Activated CD4-positive, alpha-beta T cell treated with anti-CD3 and anti-CD28 coated beads, Interleukin-2, amount 10 ng/mL, durations not matched to agents 7 days and 5 days (primary cell): ENCODE data around the gene XRN1. TPM values are rescaled to one million over a fixed set of nuclear protein-coding genes. Genes with fewer than 3 reads are reported as not detected.

Experiments
- CTCF ChIA-PET: fragments of 350-600 bp; sonication (Branson Sonifier 250); formaldehyde crosslinking; loops from one replicate; lab custom pipeline; 2021; ENCODE audit warnings: antibody characterized with exemption; lab: Charles Lee
- POLR2A ChIA-PET: fragments of 350-600 bp; sonication (Branson Sonifier 250); formaldehyde crosslinking; loops from one replicate; lab custom pipeline; 2021; ENCODE audit warnings: antibody characterized with exemption; lab: Charles Lee
- DNase-seq: peaks from one replicate; pipeline ENCODE4 v3.0.0-alpha.2; 2020
- H3K27ac Mint-ChIP-seq: one replicate; pipeline ENCODE4 v1.8.0; 2021; ENCODE audit warnings: mild to moderate bottlenecking, moderate library complexity, mixed read lengths
- H3K27me3 Mint-ChIP-seq: one replicate; pipeline ENCODE4 v1.8.0; 2021; ENCODE audit warnings: mixed read lengths
- H3K36me3 Mint-ChIP-seq: one replicate; pipeline ENCODE4 v1.8.0; 2021; ENCODE audit warnings: low read depth, mixed read lengths
- H3K4me1 Mint-ChIP-seq: one replicate; pipeline ENCODE4 v1.8.0; 2021; ENCODE audit warnings: mixed read lengths
- H3K4me3 Mint-ChIP-seq: one replicate; pipeline ENCODE4 v1.8.0; 2021; ENCODE audit warnings: mild to moderate bottlenecking, moderate library complexity, mixed read lengths
- H3K9me3 Mint-ChIP-seq: one replicate; pipeline ENCODE4 v1.8.0; 2021; ENCODE audit warnings: mixed read lengths
- total RNA-seq, 2 experiments: library from RNA; stranded (reverse); gene quantifications; one replicate each; pipeline ENCODE4 v1.2.3, GENCODE V29; 2021

XRN1 gene, protein sequence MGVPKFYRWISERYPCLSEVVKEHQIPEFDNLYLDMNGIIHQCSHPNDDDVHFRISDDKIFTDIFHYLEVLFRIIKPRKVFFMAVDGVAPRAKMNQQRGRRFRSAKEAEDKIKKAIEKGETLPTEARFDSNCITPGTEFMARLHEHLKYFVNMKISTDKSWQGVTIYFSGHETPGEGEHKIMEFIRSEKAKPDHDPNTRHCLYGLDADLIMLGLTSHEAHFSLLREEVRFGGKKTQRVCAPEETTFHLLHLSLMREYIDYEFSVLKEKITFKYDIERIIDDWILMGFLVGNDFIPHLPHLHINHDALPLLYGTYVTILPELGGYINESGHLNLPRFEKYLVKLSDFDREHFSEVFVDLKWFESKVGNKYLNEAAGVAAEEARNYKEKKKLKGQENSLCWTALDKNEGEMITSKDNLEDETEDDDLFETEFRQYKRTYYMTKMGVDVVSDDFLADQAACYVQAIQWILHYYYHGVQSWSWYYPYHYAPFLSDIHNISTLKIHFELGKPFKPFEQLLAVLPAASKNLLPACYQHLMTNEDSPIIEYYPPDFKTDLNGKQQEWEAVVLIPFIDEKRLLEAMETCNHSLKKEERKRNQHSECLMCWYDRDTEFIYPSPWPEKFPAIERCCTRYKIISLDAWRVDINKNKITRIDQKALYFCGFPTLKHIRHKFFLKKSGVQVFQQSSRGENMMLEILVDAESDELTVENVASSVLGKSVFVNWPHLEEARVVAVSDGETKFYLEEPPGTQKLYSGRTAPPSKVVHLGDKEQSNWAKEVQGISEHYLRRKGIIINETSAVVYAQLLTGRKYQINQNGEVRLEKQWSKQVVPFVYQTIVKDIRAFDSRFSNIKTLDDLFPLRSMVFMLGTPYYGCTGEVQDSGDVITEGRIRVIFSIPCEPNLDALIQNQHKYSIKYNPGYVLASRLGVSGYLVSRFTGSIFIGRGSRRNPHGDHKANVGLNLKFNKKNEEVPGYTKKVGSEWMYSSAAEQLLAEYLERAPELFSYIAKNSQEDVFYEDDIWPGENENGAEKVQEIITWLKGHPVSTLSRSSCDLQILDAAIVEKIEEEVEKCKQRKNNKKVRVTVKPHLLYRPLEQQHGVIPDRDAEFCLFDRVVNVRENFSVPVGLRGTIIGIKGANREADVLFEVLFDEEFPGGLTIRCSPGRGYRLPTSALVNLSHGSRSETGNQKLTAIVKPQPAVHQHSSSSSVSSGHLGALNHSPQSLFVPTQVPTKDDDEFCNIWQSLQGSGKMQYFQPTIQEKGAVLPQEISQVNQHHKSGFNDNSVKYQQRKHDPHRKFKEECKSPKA (N-terminal part only)
- 100 to 1,000 TPM in 1 of 2 experiments, 10 to 100 TPM in 1; 77.8 to 109 TPM for total RNA-seq

DNA sequence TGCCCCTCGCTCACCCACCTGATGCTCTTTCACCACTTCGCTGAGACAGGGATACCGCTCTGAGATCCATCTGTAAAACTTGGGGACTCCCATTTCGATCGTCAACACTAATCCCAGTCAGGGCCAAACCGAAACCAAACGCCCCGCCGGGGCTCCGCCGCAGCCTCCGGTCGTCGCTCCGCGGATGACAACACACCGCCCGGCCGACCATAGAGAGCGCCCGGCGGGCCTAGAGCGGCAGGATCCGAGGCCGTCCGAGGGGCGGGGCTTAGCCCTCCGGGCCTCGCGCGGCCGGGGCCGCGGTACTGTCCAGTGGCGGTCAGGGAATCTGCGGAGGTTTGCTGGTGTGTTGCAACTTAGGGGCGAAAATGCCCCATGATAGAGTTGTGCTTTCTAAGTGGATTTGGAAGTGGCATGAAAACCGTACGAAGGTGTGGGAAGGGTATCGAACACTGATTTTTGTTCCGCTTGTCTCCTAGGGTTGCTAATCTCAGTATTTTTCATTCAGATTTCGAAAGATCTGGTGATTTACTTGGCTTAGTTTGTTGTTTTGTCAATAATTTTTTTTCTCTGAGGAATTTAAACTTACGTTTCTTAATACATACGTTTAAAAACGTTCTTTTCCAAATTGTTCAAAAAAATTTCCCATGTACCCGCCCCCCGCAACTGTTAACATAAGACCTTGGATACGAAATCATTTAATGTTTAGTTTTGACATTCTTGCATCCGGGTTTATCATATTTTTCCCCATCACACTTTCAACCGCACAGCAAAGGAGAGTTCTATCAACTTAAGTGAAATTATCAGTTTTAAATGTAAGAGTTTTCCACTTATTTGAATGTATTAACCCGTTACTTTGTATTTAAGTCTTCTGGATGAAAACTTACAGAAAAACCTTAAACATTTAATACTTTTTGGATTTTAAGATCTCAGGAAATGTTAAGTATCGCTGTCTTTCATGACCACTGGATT lies at the start of gene XRN1:
XRN1 (minus strand) TSS at position 186 of the 972 bp plus-strand sequence; CDS start at position 93, 93 bp downstream.
- Mint-ChIP-seq H3K36me3 (peaks cover 44% of the 10 kb centered on the region), H3K27me3 (no peaks in the 10 kb centered on the region), H3K4me3 (peak within 1 kb of the TSS; percentile 96), H3K4me1 (peaks cover 28% of the 10 kb centered on the region), H3K27ac (peak within 1 kb of the TSS; percentile 99), H3K9me3 (no peaks in the 10 kb centered on the region)
- ChIA-PET CTCF (no interaction called here), POLR2A (no interaction called here)
- DNase-seq, result peak; percentile 96

DNA sequence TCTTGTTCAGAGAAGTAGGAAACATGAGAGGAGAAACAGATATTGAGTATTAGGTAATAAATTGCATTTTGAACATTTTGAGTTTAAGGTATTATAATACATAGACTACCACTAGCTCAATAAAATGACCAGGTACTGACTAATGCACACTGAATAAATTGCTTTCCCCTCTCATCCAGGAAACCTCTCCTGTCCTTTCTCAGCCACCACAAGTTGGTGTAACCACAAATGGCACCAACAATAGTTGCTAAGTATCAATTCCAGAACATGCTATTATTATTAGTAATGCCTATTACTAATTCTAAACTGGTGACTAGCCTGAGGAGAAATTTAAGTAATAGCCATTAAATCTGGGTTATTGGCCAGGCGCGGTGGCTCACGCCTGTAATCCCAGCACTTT lies 47.3 kb upstream of the XRN1 start:
- Mint-ChIP-seq H3K27ac (no peak overlapping the region), H3K9me3 (no peaks in the 10 kb centered on the region), H3K36me3 (peaks cover 54% of the 10 kb centered on the region), H3K4me1 (no peaks in the 10 kb centered on the region), H3K4me3 (no peak overlapping the region), H3K27me3 (no peaks in the 10 kb centered on the region)
- ChIA-PET CTCF (no interaction called here), POLR2A (no interaction called here)
- no peak for DNase-seq

DNA sequence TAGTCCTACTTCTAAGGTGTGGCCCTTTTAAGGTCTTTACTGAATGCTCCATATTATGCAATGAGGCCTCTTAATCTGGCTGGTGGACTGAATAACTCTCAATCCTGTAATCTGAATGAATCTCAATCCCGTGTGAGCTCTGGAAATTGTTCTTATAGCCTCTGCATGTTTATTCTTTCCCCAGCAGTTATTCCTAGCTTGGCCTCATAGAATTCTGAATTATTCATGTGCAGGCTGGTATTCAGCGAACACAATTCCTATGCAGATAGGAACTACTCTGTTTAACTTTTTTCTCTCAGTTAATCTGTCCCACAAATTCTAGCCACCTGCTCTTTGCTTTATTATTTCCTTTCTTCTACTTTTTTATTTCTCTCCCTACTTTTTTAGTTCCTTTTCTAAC lies 44.3 kb upstream of the XRN1 start:
- CTCF ChIA-PET, result no interaction called here
- H3K27ac Mint-ChIP-seq, result no peak overlapping the region

DNA sequence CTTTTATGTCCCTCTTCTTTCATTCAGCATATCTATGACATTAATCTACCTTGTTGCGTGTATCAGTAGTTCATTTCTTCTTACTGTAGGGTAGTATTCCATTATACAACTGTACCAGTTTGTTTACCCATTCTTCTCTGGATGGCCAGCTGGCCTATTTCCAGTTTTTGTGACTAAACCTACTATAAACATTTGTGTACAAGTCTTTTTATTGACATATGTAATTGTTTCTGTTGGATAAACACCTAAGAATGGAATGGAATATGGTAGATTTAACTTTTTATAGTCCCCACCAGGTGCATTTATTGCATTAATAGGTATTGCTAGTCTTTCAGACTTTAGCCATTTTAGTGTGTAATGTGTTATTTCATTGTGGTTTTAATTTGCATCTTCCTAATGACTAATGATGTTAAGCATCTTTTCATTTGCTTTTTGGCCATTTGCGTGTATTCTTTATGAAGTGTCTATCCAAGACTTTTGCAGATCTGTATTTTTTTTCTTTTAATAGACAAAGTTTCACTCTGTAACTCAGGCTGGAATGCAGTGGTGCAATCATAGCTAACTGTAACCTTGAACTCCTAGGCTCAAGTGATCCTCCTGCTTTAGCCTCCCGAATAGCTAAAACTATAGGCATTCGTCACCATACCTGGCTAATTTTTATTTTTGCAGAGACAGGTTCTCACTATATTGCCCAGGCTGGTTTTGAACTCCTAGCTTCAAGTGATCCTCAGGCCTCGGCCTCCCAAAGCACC lies 41.9 kb upstream of the XRN1 start:
- ChIA-PET CTCF (no interaction called here), POLR2A (no interaction called here)
- no peaks in the 10 kb centered on the region for H3K4me1 Mint-ChIP-seq
- H3K36me3 Mint-ChIP-seq, result peaks cover 64% of the 10 kb centered on the region
- no peaks in the 10 kb centered on the region for H3K9me3 Mint-ChIP-seq
- DNase-seq, result no peak
- H3K27me3 Mint-ChIP-seq, result no peaks in the 10 kb centered on the region
- H3K27ac Mint-ChIP-seq, result no peak overlapping the region
- H3K4me3 Mint-ChIP-seq, result no peak overlapping the region

More for the DNA sequence above, 44.3 kb upstream of the XRN1 start:
- Mint-ChIP-seq H3K27me3 (no peaks in the 10 kb centered on the region), H3K36me3 (peaks cover 64% of the 10 kb centered on the region), H3K4me3 (no peak overlapping the region), H3K4me1 (no peaks in the 10 kb centered on the region), H3K9me3 (no peaks in the 10 kb centered on the region)
- POLR2A ChIA-PET, result no interaction called here
- no peak for DNase-seq

DNA sequence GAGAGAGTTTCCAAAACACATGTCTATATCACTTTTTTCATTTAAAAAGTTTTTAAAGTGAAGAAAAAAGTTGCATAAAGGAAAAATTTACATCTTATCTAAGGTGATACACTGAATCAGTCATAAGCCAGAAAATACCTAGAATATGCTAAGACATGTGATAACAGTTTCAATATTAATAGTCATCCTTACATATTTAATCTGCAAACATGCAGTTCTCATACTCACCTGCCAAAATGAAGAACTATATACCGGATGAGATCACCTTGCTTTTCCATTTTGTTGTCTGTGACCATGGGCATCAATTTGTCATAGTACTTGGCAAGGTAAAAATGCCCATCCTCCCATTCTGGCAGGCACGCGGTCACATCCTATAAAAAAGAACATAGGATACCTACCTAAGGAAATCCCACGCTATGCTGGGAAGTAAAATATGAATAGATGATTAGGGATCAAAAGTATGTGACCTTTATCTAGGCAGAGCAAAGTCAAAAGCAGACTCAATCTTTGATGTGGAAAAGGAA lies 37.1 kb upstream of the XRN1 start:
- Mint-ChIP-seq H3K4me3 (no peak overlapping the region), H3K27ac (no peak overlapping the region), H3K9me3 (peaks cover 8% of the 10 kb centered on the region), H3K27me3 (no peaks in the 10 kb centered on the region), H3K36me3 (peaks cover 69% of the 10 kb centered on the region), H3K4me1 (no peaks in the 10 kb centered on the region)
- ChIA-PET POLR2A (no interaction called here), CTCF (no interaction called here)
- no peak for DNase-seq

DNA sequence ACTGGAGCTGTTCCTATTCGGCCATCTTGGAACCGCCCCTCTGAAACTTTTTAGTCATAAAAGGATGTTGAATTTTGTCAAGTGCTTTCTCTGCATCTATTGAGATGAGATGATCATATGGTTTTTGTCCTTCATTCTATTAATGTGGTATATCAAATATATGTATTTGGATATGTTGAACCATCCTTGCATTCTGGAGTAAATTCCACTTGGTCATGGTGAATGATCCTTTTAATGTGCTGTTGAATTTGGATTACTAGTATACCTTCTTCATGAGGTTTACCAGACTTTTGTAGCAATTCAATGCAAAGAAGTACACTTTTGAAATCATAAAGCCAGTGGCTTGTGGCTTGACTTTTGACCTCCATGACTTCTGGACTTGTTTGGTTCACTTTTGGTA lies 33.4 kb upstream of the XRN1 start:
- H3K27ac Mint-ChIP-seq, result no peak overlapping the region
- no peaks in the 10 kb centered on the region for H3K27me3 Mint-ChIP-seq
- no peak for DNase-seq
- peaks cover 60% of the 10 kb centered on the region for H3K36me3 Mint-ChIP-seq
- no peak overlapping the region for H3K4me3 Mint-ChIP-seq
- ChIA-PET POLR2A (no interaction called here), CTCF (interaction anchor here (0.6 kb wide), 1 partner anchor 18 kb away, joined by 3 read pairs; no protein-coding TSS in a partner anchor)
- peaks cover 17% of the 10 kb centered on the region for H3K9me3 Mint-ChIP-seq
- no peaks in the 10 kb centered on the region for H3K4me1 Mint-ChIP-seq

DNA sequence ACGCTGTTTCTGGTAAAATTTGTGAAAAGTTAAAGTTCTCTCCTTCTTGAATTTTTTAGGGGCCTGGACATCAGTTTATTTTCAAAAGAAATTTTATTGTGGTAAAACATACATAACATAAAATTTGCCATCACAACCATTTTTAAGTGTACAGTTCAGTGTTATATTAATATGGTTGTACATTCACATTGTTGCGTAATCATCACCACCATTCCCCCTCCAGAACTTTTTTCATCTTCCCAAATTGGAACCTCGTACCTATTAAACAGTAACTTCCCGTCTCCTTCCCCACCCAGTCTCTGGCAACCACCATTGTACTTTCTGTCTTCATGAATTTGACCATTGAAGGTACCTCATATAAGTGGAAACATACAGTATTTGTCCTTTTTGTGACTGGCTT lies 23.0 kb upstream of the XRN1 start:
- no peaks in the 10 kb centered on the region for H3K9me3 Mint-ChIP-seq
- no peak overlapping the region for H3K27ac Mint-ChIP-seq
- peaks cover 9% of the 10 kb centered on the region for H3K36me3 Mint-ChIP-seq
- no peaks in the 10 kb centered on the region for H3K4me1 Mint-ChIP-seq
- POLR2A ChIA-PET, result no interaction called here
- H3K4me3 Mint-ChIP-seq, result no peak overlapping the region
- no peaks in the 10 kb centered on the region for H3K27me3 Mint-ChIP-seq
- no peak for DNase-seq
- CTCF ChIA-PET, result no interaction called here

DNA sequence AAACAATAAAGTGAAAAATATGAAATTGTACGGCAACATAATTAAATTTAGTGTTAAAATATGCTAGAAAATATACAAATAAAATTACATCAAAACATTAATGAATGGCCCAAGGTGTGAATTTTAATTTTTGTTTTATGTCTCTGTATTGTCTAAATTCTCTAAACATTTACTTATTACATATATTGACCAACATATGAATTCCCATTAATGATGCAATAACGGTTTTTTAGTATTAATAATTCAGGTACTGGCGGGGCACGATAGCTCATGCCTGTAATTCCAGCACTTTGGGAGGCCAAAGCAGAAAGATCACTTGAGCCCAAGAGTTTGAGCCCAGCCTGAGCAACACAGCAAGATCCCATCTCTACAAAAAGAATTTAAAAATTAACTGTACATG lies 20.6 kb upstream of the XRN1 start:
- ChIA-PET POLR2A (no interaction called here), CTCF (no interaction called here)
- Mint-ChIP-seq H3K27ac (no peak overlapping the region), H3K27me3 (no peaks in the 10 kb centered on the region), H3K4me3 (no peak overlapping the region), H3K4me1 (no peaks in the 10 kb centered on the region), H3K36me3 (peaks cover 8% of the 10 kb centered on the region), H3K9me3 (no peaks in the 10 kb centered on the region)
- DNase-seq, result no peak

DNA sequence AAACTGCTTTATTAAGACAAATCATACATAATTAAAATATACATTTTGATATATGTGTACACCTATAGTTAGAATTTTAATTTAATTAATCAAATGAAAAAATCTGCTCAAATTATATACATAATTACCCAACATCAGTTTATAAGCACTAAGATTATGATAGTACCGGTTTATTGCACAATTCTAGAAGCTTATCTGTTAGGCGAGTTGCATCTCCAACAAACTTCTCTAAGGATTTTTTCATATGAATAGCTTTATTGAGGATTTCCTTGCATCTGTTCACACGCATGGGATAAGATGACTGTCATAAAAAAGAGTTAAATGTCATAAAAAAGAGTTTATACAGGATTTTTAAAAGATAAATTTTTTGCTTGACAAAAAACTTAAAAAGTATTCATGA lies 19.9 kb upstream of the XRN1 start:
- no peak overlapping the region for H3K4me3 Mint-ChIP-seq
- H3K27me3 Mint-ChIP-seq, result no peaks in the 10 kb centered on the region
- H3K9me3 Mint-ChIP-seq, result no peaks in the 10 kb centered on the region
- H3K36me3 Mint-ChIP-seq, result peaks cover 4% of the 10 kb centered on the region
- no peaks in the 10 kb centered on the region for H3K4me1 Mint-ChIP-seq
- ChIA-PET CTCF (no interaction called here), POLR2A (no interaction called here)
- no peak overlapping the region for H3K27ac Mint-ChIP-seq
- no peak for DNase-seq

DNA sequence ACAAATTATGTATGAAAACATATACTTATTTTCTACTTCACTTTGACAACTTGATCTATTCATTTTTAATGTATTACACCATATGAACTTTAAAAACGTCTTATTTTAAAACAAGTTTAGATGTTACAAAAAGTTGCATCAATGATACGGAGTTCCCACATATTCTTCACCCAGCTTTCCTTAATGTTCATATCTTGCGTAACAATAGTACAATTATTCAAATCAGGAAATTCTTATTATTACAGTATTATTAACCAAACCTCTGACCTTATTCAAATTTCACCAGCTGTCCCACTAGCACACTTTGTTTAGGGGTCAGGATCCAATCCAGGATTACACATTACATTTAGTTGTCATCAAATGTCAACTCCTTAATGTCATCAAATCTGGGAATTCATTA lies 12.9 kb upstream of the XRN1 start:
- peaks cover 23% of the 10 kb centered on the region for H3K36me3 Mint-ChIP-seq
- POLR2A ChIA-PET, result no interaction called here

DNA sequence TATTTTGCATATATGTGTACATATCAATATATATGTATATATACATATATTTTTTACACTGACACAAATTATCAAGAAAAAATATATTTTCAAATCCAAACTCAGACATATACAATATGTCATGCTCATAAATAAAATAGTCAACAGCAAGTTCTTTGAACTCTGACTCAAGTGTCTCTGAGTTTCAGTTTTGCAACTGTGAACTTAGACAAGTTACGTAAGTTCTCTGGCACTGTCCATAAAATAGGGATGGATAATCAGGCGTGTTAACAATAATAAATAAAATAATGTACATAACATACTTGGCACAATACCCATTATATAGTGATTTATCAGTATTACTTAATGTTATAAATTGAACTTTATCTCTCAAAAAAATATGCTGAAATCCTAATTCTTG lies 12.1 kb upstream of the XRN1 start:
- Mint-ChIP-seq H3K4me3 (no peak overlapping the region), H3K27me3 (no peaks in the 10 kb centered on the region), H3K27ac (no peak overlapping the region), H3K4me1 (no peaks in the 10 kb centered on the region), H3K9me3 (no peaks in the 10 kb centered on the region), H3K36me3 (peaks cover 27% of the 10 kb centered on the region)
- no peak for DNase-seq
- POLR2A ChIA-PET, result no interaction called here
- CTCF ChIA-PET, result no interaction called here

More for the DNA sequence above, 12.9 kb upstream of the XRN1 start:
- CTCF ChIA-PET, result no interaction called here
- Mint-ChIP-seq H3K4me1 (no peaks in the 10 kb centered on the region), H3K27ac (no peak overlapping the region), H3K9me3 (no peaks in the 10 kb centered on the region), H3K4me3 (no peak overlapping the region), H3K27me3 (no peaks in the 10 kb centered on the region)
- DNase-seq, result no peak
